Panc1 (cell line): Measurements from ENCODE around the gene SEH1L. TPM values are rescaled to one million over a fixed set of nuclear protein-coding genes. Genes with fewer than 3 reads are reported as not detected.
"Not testable (repeated sequence)": the region's sequence is repeated elsewhere in the genome, so short reads cannot be mapped to it uniquely, and the experiment has no call there.

Experiments used
- ATAC-seq: fragments of 200-7000 bp; cut with Tn5 transposase; 2 replicates; pipeline ENCODE4 v1.9.1; 2020; ENCODE audit warnings: mild to moderate bottlenecking, moderate library complexity
- BruUV-seq: library from RNA; stranded (reverse); fragments of 400-500 nt; replicated peaks from 2 replicates; lab custom pipeline; 2021; lab: Mats Ljungman, UMichigan
- CTCF ChIA-PET: fragments of 300-600 bp; sonication (Branson Sonifier 250); formaldehyde crosslinking; loops from one replicate; lab custom pipeline; 2022; ENCODE audit warnings: antibody characterized with exemption; lab: Charles Lee
- POLR2A ChIA-PET: fragments of 300-600 bp; sonication (Branson Sonifier 250); formaldehyde crosslinking; loops from one replicate; lab custom pipeline; 2022; ENCODE audit warnings: antibody characterized with exemption; lab: Charles Lee
- DNase-seq: peaks from one replicate; pipeline ENCODE4 v3.0.0-alpha.2; 2010; ENCODE audit warnings: low read depth, low spot score
- H3K27ac ChIP-seq: 2 replicates; pipeline ENCODE4 v1.5.1; 2011; ENCODE audit warnings: mild to moderate bottlenecking, low read length, inconsistent platforms
- H3K27me3 ChIP-seq: fragments of 200-500 bp; sonication (Bioruptor generic); 2 replicates; pipeline ENCODE4 v1.6.0; 2014; ENCODE audit warnings: low read length, inconsistent platforms; ENCODE audit not compliant: control insufficient read depth, insufficient read depth
- H3K36me3 ChIP-seq: fragments of 200-500 bp; sonication (Bioruptor generic); 2 replicates; pipeline ENCODE4 v1.5.1; 2014; ENCODE audit warnings: inconsistent platforms, mild to moderate bottlenecking, low read length, moderate library complexity; ENCODE audit not compliant: control insufficient read depth, insufficient read depth
- H3K4me1 ChIP-seq: 2 replicates; pipeline ENCODE4 v1.5.1; 2011; ENCODE audit warnings: inconsistent platforms, mild to moderate bottlenecking, low read length, moderate library complexity; ENCODE audit not compliant: control insufficient read depth, insufficient read depth
- H3K4me3 ChIP-seq, 2 experiments: 2 replicates each; pipeline ENCODE4 v1.5.1; 2011 to 2012; ENCODE audit warnings: low read depth in 2 of 2, low read length in 2 of 2, mild to moderate bottlenecking in 2 of 2, inconsistent platforms in 1 of 2, moderate library complexity in 1 of 2
- H3K9me3 ChIP-seq: fragments of 200-500 bp; sonication (Bioruptor generic); 2 replicates; pipeline ENCODE4 v1.5.1; 2014; ENCODE audit warnings: low read depth, mild to moderate bottlenecking, inconsistent platforms, low read length, moderate library complexity; ENCODE audit not compliant: control insufficient read depth, insufficient read depth
- POLR2AphosphoS5 ChIP-seq: IDR thresholded peaks from 2 replicates; pipeline ENCODE4 v1.6.1; 2012; ENCODE audit warnings: mild to moderate bottlenecking, low read depth, low read length, moderate library complexity
- REST ChIP-seq, 2 experiments: IDR thresholded peaks; 2 replicates each; pipeline ENCODE4 v1.6.1; 2011 to 2012; ENCODE audit warnings: low read depth in 2 of 2, control low read depth in 1 of 2, low read length in 1 of 2, mild to moderate bottlenecking in 1 of 2, moderate library complexity in 1 of 2; ENCODE audit not compliant: insufficient read depth in 1 of 2
- SIN3A ChIP-seq: IDR thresholded peaks from 2 replicates; pipeline ENCODE4 v1.6.1; 2012; ENCODE audit warnings: low read depth, mild to moderate bottlenecking, low read length, moderate library complexity, borderline replicate concordance; ENCODE audit not compliant: insufficient read depth
- TCF7L2 ChIP-seq: IDR thresholded peaks from 2 replicates; pipeline ENCODE4 v1.6.1; 2011; ENCODE audit warnings: mild to moderate bottlenecking, low read depth, low read length, inconsistent platforms
- in situ Hi-C: cut with HindIII; loops from 2 replicates; pipeline ENCODE4 v1.10.0; 2016; ENCODE audit warnings: low sequenced_read_pairs, low pct_unique_long_range_greater_than_20kb
- intact Hi-C: fragments of 100-400 bp; cut with micrococcal nuclease; formaldehyde crosslinking; loops from one replicate; pipeline ENCODE4 v1.10.0; 2022; ENCODE audit not compliant: unreplicated experiment
- total RNA-seq: library from RNA; stranded (reverse); gene quantifications from one replicate; pipeline ENCODE4 v1.2.1, GENCODE V29; 2021; ENCODE audit not compliant: unreplicated experiment
- TF ChIP-seq, protein P1 (sequence below): fragments of 450-650 bp; IDR thresholded peaks from 2 replicates; pipeline ENCODE4 v1.5.1; 2017; ENCODE audit warnings: mild to moderate bottlenecking

The SEH1L gene
- total RNA-seq, 1 experiment from 2014 or later, result 86.5 TPM

- DNase-seq (no peak), ATAC-seq (no peak)
- CTCF ChIA-PET, result no interaction called here
- Histone ChIP-seq H3K36me3 (peaks cover 10% of the 10 kb centered on the region), H3K9me3 (no peaks in the 10 kb centered on the region), H3K4me3 (no peak overlapping the region), H3K4me1 (peaks cover 10% of the 10 kb centered on the region), H3K27ac (no peak overlapping the region), H3K27me3 (no peaks in the 10 kb centered on the region)
- BruUV-seq, result no TSS peak
- intact Hi-C loops, result no loop called here
- no peak for TF ChIP-seq POLR2AphosphoS5
- TF ChIP-seq REST (IDR thresholded peaks at IDR 0.05; ENCODE audit: insufficient read depth in 1 of 2, low read depth in 2 of 2, low read length in 1 of 2), result no peak
- no peak for TF ChIP-seq SIN3A
- TF ChIP-seq, protein P1, sequence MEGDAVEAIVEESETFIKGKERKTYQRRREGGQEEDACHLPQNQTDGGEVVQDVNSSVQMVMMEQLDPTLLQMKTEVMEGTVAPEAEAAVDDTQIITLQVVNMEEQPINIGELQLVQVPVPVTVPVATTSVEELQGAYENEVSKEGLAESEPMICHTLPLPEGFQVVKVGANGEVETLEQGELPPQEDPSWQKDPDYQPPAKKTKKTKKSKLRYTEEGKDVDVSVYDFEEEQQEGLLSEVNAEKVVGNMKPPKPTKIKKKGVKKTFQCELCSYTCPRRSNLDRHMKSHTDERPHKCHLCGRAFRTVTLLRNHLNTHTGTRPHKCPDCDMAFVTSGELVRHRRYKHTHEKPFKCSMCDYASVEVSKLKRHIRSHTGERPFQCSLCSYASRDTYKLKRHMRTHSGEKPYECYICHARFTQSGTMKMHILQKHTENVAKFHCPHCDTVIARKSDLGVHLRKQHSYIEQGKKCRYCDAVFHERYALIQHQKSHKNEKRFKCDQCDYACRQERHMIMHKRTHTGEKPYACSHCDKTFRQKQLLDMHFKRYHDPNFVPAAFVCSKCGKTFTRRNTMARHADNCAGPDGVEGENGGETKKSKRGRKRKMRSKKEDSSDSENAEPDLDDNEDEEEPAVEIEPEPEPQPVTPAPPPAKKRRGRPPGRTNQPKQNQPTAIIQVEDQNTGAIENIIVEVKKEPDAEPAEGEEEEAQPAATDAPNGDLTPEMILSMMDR, result no peak
- no peak for TF ChIP-seq TCF7L2
- in situ Hi-C loops, result no loop called here
- POLR2A ChIA-PET, result no interaction called here
These were observed 49.0 kb downstream of the SEH1L start for GRCh38 chr18:12996661-12997292.

GRCh38 chr18:12997330-12997729, 49.5 kb downstream of the SEH1L start:
- BruUV-seq, H3K4me3 ChIP-seq, H3K9me3 ChIP-seq, intact Hi-C loops, DNase-seq, in situ Hi-C loops, ATAC-seq, POLR2A ChIA-PET, CTCF ChIA-PET, H3K27me3 ChIP-seq, H3K27ac ChIP-seq: not testable (repeated sequence)
- Histone ChIP-seq H3K36me3 (peaks cover 11% of the 10 kb centered on the region), H3K4me1 (peaks cover 10% of the 10 kb centered on the region)

- Histone ChIP-seq H3K36me3 (peaks cover 14% of the 10 kb centered on the region), H3K4me1 (no peaks in the 10 kb centered on the region), H3K27ac (no peak overlapping the region), H3K4me3 (no peak overlapping the region), H3K9me3 (no peaks in the 10 kb centered on the region), H3K27me3 (no peaks in the 10 kb centered on the region)
- intact Hi-C loops, result no loop called here
- BruUV-seq, result no TSS peak
- no peak for ATAC-seq
- no peak for DNase-seq
- TF ChIP-seq POLR2AphosphoS5 (no peak), REST (IDR thresholded peaks at IDR 0.05; ENCODE audit: insufficient read depth in 1 of 2, low read depth in 2 of 2, low read length in 1 of 2) (no peak), SIN3A (no peak), TCF7L2 (no peak)
- TF ChIP-seq, protein P1, result no peak
- in situ Hi-C loops, result no loop called here
- POLR2A ChIA-PET, result no interaction called here
- CTCF ChIA-PET, result no interaction called here
These were observed 50.7 kb downstream of the SEH1L start for GRCh38 chr18:12998332-12999060.
